ENCODE measurements around the gene MTMR3.

- TF ChIP-seq POLR2A (IDR thresholded peaks at IDR 0.05), result no peak
- TF ChIP-seq CTCF (IDR thresholded peaks at IDR 0.05), result no peak
Measured at GRCh38 chr22:29834046-29834445, 48.9 kb upstream of the MTMR3 start.
